Measurements from ENCODE around the gene CD58. TPM values are rescaled to one million over a fixed set of nuclear protein-coding genes. Genes with fewer than 3 reads are reported as not detected.

CD58 gene
- total RNA-seq, 1 experiment from 2014 or later: 23.6 TPM

DNA sequence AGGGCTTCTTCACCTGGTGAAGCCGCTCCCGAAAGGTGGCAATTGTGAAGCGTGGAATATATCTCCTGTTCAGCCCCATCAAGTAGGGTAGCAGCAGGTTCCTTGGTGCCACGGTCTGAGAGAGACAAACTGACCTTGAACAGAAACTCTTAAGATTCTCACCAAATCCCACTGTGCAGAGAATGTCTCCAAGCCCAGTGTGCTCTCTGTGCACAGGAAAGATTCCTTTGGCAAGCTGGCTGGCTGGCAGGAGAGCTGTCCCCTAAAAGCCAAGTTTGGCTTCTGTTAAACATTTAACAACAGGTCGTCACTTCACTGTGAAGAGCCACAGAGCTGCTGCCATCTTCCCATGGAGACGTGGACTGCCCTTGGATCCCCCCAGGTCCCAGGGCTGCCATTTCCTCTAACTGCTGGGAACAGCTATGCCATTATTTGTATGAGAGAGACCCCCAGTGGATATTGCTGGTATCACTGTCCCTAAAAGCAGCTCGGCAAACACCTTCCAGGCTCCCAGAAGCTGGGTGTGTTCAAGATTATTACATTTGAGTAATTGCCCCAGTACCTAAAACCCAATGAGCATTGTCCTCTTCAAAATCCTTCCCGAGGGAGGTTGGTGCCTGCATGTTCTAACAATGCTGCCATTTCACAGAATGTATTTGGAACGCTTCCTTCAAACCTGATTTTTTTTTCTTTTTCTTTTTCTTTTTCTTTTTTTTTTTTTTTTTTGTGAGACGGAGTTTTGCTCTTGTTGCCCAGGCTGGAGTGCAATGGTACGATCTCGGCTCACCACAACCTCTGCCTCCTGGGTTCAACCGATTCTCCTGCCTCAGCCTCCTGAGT lies 71.8 kb downstream of the CD58 start:
- BruUV-seq (replicated peaks): no TSS peak
- ChIA-PET POLR2A (ENCODE audit: unreplicated experiment) (interaction anchor here (0.5 to 0.7 kb wide), 3 partner anchors 81 to 518 kb away, joined by 3 to 6 read pairs (median 3); no protein-coding TSS in a partner anchor), CTCF (interaction anchor here (0.8 to 2.1 kb wide), 6 partner anchors 14 to 559 kb away, joined by 3 to 27 read pairs (median 8); no protein-coding TSS in a partner anchor)
- Histone ChIP-seq H3K9me3 (ENCODE audit: insufficient read depth, low read depth) (no peaks in the 10 kb centered on the region), H3K4me1 (replicated peaks; ENCODE audit: insufficient read depth) (peaks cover 57% of the 10 kb centered on the region), H3K27me3 (ENCODE audit: insufficient read depth, low read depth) (no peaks in the 10 kb centered on the region), H3K27ac (no peak overlapping the region), H3K4me2 (no peak overlapping the region), H3K4me3 (no peak overlapping the region), H3F3A (ENCODE audit: insufficient read depth, low read depth) (peaks cover 12% of the 10 kb centered on the region), H4K20me1 (ENCODE audit: insufficient read depth) (no peaks in the 10 kb centered on the region), H3K36me3 (ENCODE audit: low read depth) (no peaks in the 10 kb centered on the region), H3K9me2 (ENCODE audit: insufficient read depth) (no peaks in the 10 kb centered on the region), H3K79me2 (ENCODE audit: low read depth) (no peaks in the 10 kb centered on the region), H2AFZ (no peak overlapping the region)
- intact Hi-C loops (cut with micrococcal nuclease; ENCODE audit: unreplicated experiment): loop anchor here (1.0 to 10.0 kb wide), 4 partner anchors 10 to 714 kb away; no protein-coding TSS in a partner anchor
- DNase-seq: peak; percentile 58 to 67
- TF ChIP-seq, protein P1, sequence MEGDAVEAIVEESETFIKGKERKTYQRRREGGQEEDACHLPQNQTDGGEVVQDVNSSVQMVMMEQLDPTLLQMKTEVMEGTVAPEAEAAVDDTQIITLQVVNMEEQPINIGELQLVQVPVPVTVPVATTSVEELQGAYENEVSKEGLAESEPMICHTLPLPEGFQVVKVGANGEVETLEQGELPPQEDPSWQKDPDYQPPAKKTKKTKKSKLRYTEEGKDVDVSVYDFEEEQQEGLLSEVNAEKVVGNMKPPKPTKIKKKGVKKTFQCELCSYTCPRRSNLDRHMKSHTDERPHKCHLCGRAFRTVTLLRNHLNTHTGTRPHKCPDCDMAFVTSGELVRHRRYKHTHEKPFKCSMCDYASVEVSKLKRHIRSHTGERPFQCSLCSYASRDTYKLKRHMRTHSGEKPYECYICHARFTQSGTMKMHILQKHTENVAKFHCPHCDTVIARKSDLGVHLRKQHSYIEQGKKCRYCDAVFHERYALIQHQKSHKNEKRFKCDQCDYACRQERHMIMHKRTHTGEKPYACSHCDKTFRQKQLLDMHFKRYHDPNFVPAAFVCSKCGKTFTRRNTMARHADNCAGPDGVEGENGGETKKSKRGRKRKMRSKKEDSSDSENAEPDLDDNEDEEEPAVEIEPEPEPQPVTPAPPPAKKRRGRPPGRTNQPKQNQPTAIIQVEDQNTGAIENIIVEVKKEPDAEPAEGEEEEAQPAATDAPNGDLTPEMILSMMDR (conservative IDR thresholded peaks at IDR 0.05): peak; percentile 99
- TF ChIP-seq EZH2 (IDR thresholded peaks at IDR 0.05; ENCODE audit: low read depth): no peak

DNA sequence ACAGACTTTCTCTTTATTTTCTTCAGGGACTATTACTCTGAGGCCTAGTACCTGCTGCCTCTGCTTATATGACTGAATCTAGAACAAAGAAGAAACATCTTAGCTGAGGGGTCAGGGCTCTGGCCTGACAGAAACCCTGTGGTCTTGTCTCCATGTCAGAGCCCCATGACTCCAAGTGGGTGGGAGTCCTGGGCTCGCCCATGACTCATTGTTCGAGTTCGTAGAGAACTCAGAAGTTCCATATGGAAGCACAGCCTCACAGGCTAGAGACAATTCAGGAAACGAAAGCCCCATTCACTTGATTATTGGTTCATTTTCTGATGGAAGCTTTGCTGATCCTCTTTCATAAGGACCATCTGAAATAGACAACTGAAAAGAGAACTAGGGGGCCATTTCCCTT lies 73.2 kb downstream of the CD58 start:
- no peaks in the 10 kb centered on the region for H3K9me3 ChIP-seq (ENCODE audit: insufficient read depth, low read depth)
- no TSS peak for BruUV-seq (replicated peaks)
- intact Hi-C loops (cut with micrococcal nuclease; ENCODE audit: unreplicated experiment): loop anchor here (5.0 to 10.0 kb wide), 2 partner anchors 690 to 713 kb away; no protein-coding TSS in a partner anchor
- H3K4me3 ChIP-seq: no peak overlapping the region
- peaks cover 48% of the 10 kb centered on the region for H3K4me1 ChIP-seq (replicated peaks; ENCODE audit: insufficient read depth)
- POLR2A ChIA-PET (ENCODE audit: unreplicated experiment): interaction anchor here (0.6 kb wide), 1 partner anchor 80 kb away, joined by 3 read pairs; no protein-coding TSS in a partner anchor
- CTCF ChIA-PET: interaction anchor here (0.7 to 2.1 kb wide), 4 partner anchors 12 to 1105 kb away, joined by 3 to 12 read pairs (median 6); no protein-coding TSS in a partner anchor
- H3K79me2 ChIP-seq (ENCODE audit: low read depth): no peaks in the 10 kb centered on the region
- no peaks in the 10 kb centered on the region for H3K27me3 ChIP-seq (ENCODE audit: insufficient read depth, low read depth)
- peaks cover 7% of the 10 kb centered on the region; the same call in 1 of the 2 replicates for H3F3A ChIP-seq (ENCODE audit: insufficient read depth, low read depth)
- no peaks in the 10 kb centered on the region for H3K9me2 ChIP-seq (ENCODE audit: insufficient read depth)
- no peak overlapping the region for H2AFZ ChIP-seq
- H3K27ac ChIP-seq: peak overlapping the region; percentile 10; the same call in 1 of the 2 replicates
- H3K36me3 ChIP-seq (ENCODE audit: low read depth): no peaks in the 10 kb centered on the region
- no peak for DNase-seq
- TF ChIP-seq, protein P1 (conservative IDR thresholded peaks at IDR 0.05): no peak
- TF ChIP-seq EZH2 (IDR thresholded peaks at IDR 0.05; ENCODE audit: low read depth): no peak
- H4K20me1 ChIP-seq (ENCODE audit: insufficient read depth): no peaks in the 10 kb centered on the region
- peak overlapping the region; percentile 20 for H3K4me2 ChIP-seq

DNA sequence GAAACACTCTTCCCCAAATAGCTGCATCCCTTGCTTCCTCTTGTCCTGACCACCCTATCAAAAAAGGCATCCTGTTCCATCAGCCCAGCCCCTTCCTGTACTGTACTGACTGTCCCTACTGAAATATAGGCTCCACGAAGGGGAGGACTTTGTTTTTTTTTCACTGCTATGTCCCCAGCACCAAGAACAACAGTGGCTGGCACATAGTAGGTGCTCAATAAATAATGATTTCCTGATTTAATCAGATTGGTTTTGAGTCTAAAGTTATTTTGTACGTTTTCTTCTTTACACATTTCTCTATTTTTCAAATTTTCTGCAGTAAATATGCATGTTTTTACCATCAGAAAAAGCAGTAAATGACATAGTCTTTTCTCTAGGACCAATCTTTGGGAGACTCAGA lies 73.9 kb downstream of the CD58 start:
- BruUV-seq (replicated peaks): no TSS peak
- Histone ChIP-seq H3K27ac (no peak overlapping the region), H3K79me2 (ENCODE audit: low read depth) (no peaks in the 10 kb centered on the region), H3K27me3 (ENCODE audit: insufficient read depth, low read depth) (no peaks in the 10 kb centered on the region), H3K9me2 (ENCODE audit: insufficient read depth) (no peaks in the 10 kb centered on the region), H3K4me1 (replicated peaks; ENCODE audit: insufficient read depth) (peaks cover 49% of the 10 kb centered on the region), H3K36me3 (ENCODE audit: low read depth) (no peaks in the 10 kb centered on the region), H2AFZ (no peak overlapping the region), H4K20me1 (ENCODE audit: insufficient read depth) (no peaks in the 10 kb centered on the region), H3K4me2 (peak overlapping the region; percentile 20; the same call in 1 of the 2 replicates), H3F3A (ENCODE audit: insufficient read depth, low read depth) (peaks cover 7% of the 10 kb centered on the region; the same call in 1 of the 2 replicates), H3K4me3 (no peak overlapping the region), H3K9me3 (ENCODE audit: insufficient read depth, low read depth) (no peaks in the 10 kb centered on the region)
- ChIA-PET CTCF (interaction anchor here (0.7 kb wide), 1 partner anchor 1105 kb away, joined by 3 read pairs; no protein-coding TSS in a partner anchor), POLR2A (ENCODE audit: unreplicated experiment) (interaction anchor here (0.5 kb wide), 1 partner anchor 242 kb away, joined by 3 read pairs; no protein-coding TSS in a partner anchor)
- intact Hi-C loops (cut with micrococcal nuclease; ENCODE audit: unreplicated experiment): loop anchor here (5.0 to 10.0 kb wide), 2 partner anchors 690 to 712 kb away; no protein-coding TSS in a partner anchor
- no peak for DNase-seq
- TF ChIP-seq EZH2 (IDR thresholded peaks at IDR 0.05; ENCODE audit: low read depth): no peak
- TF ChIP-seq, protein P1 (conservative IDR thresholded peaks at IDR 0.05): no peak
